GM12864 (cell line): ENCODE measurements around the gene ANKRD13B.
A peak's percentile ranks its signal among the peaks of the same experiment; 100 is the strongest.

Experiments used
- DNase-seq: peaks from one replicate; pipeline ENCODE4 v3.0.0-alpha.2; 2011; ENCODE audit warnings: low read depth
- H3K4me3 ChIP-seq: 2 replicates; pipeline ENCODE4 v1.5.1; 2011; ENCODE audit warnings: mild to moderate bottlenecking, low read depth, low read length, control low read depth
- CTCF ChIP-seq: IDR thresholded peaks from 2 replicates; pipeline ENCODE4 v1.5.1; 2011; ENCODE audit warnings: low read depth, mild to moderate bottlenecking, moderate library complexity, low read length, control low read depth, inconsistent platforms; ENCODE audit errors: missing control alignments

Gene ANKRD13B

GRCh38 chr17:29593591-29594518 is 923 bp downstream of the ANKRD13B start:
- peak overlapping the region; percentile 55 for H3K4me3 ChIP-seq
- peak; percentile 35 for TF ChIP-seq CTCF
- DNase-seq = no peak

GRCh38 chr17:29594519-29595090 is 1.7 kb downstream of the ANKRD13B start:
- TF ChIP-seq CTCF = no peak
- H3K4me3 ChIP-seq = no peak overlapping the region
- no peak for DNase-seq

- TF ChIP-seq CTCF = no peak
- DNase-seq = no peak
- H3K4me3 ChIP-seq = no peak overlapping the region
These were observed 2.4 kb downstream of the ANKRD13B start for GRCh38 chr17:29595107-29595942.

GRCh38 chr17:29595943-29596774 is 3.2 kb downstream of the ANKRD13B start:
- H3K4me3 ChIP-seq = no peak overlapping the region
- no peak for TF ChIP-seq CTCF
- no peak for DNase-seq

GRCh38 chr17:29596811-29597210 is 3.9 kb downstream of the ANKRD13B start:
- DNase-seq = no peak
- no peak overlapping the region for H3K4me3 ChIP-seq
- TF ChIP-seq CTCF = no peak
